ENCODE measurements around the gene SAMM50. TPM values are rescaled to one million over a fixed set of nuclear protein-coding genes. Genes with fewer than 3 reads are reported as not detected.

The SAMM50 gene
- polyA plus RNA-seq, 3 donors = 17.0 to 70.0 (median 62.5) TPM

- Histone ChIP-seq H4K20me1 (ENCODE audit: insufficient read depth, low read length) (no peaks in the 10 kb centered on the region), H2AFZ (ENCODE audit: insufficient read depth, low read depth, low read length, poor library complexity, severe bottlenecking) (no peak overlapping the region), H3K9me3 (replicated peaks in 1 of 2; ENCODE audit: control insufficient read depth in 1 of 2, insufficient read depth in 1 of 2, low read length in 2 of 2) (no peaks in the 10 kb centered on the region), H3K27me3 (ENCODE audit: control insufficient read depth in 2 of 2, insufficient read depth in 2 of 2, low read length in 2 of 2) (no peaks in the 10 kb centered on the region), H3K79me2 (ENCODE audit: insufficient read depth, low read length) (no peaks in the 10 kb centered on the region), H3K4me2 (replicated peaks; ENCODE audit: extremely low read depth, low read length, poor library complexity, severe bottlenecking) (no peak overlapping the region), H3K4me3 (replicated peaks in 1 of 3; ENCODE audit: low read depth in 2 of 3, low read length in 3 of 3) (no peak overlapping the region), H3K27ac (ENCODE audit: low read depth in 1 of 2, low read length in 2 of 2) (no peak overlapping the region), H3K4me1 (ENCODE audit: control insufficient read depth in 1 of 2, insufficient read depth in 2 of 2, low read length in 2 of 2) (peaks cover 12% of the 10 kb centered on the region in 2 donors), H3K36me3 (replicated peaks in 1 of 2; ENCODE audit: control insufficient read depth in 1 of 2, insufficient read depth in 2 of 2, low read length in 2 of 2) (peaks cover 55 to 83% of the 10 kb centered on the region in 2 donors), H3K9ac (ENCODE audit: insufficient read depth, low read length, poor library complexity, severe bottlenecking) (no peak overlapping the region)
- Mint-ChIP-seq H3K27ac (no peak overlapping the region), H3K4me3 (no peak overlapping the region), H3K9me3 (peaks cover 0 to 2% (median 0%) of the 10 kb centered on the region in 7 donors), H3K36me3 (peaks cover 77 to 89% of the 10 kb centered on the region in 2 donors), H3K27me3 (ENCODE audit: low read depth in 3 of 3) (peaks cover 0 to 2% (median 0%) of the 10 kb centered on the region in 3 donors), H3K4me1 (peaks cover 19% of the 10 kb centered on the region)
- WGBS (ENCODE audit: insufficient coverage) = 100% methylated on average over 5 of the region's 11 CpGs
- intact Hi-C loops (cut with micrococcal nuclease) = loop anchor here (2.0 to 10.0 kb wide), 3 partner anchors 89 to 635 kb away; no protein-coding TSS in a partner anchor
- TF ChIP-seq CTCF (IDR thresholded peaks at IDR 0.05) = no peak
- no peak for DNase-seq
These were observed 36.2 kb downstream of the SAMM50 start for GRCh38 chr22:43991316-43992020.

- 95% methylated on average over 11 of the region's 16 CpGs for WGBS (ENCODE audit: insufficient coverage)
- H3K9me3 Mint-ChIP-seq = peaks cover 0 to 2% (median 0%) of the 10 kb centered on the region in 7 donors
These were observed 37.1 kb downstream of the SAMM50 start for GRCh38 chr22:43992331-43992821.

More at GRCh38 chr22:43992331-43992821, 37.1 kb downstream of the SAMM50 start:
- Histone ChIP-seq H3K4me2 (replicated peaks; ENCODE audit: extremely low read depth, low read length, poor library complexity, severe bottlenecking) (no peak overlapping the region), H3K9ac (ENCODE audit: insufficient read depth, low read length, poor library complexity, severe bottlenecking) (no peak overlapping the region), H3K36me3 (replicated peaks in 1 of 2; ENCODE audit: control insufficient read depth in 1 of 2, insufficient read depth in 2 of 2, low read length in 2 of 2) (peaks cover 55 to 83% of the 10 kb centered on the region in 2 donors), H3K79me2 (ENCODE audit: insufficient read depth, low read length) (no peaks in the 10 kb centered on the region), H4K20me1 (ENCODE audit: insufficient read depth, low read length) (no peaks in the 10 kb centered on the region), H3K27ac (ENCODE audit: low read depth in 1 of 2, low read length in 2 of 2) (no peak overlapping the region), H3K4me3 (replicated peaks in 1 of 3; ENCODE audit: low read depth in 2 of 3, low read length in 3 of 3) (no peak overlapping the region), H2AFZ (ENCODE audit: insufficient read depth, low read depth, low read length, poor library complexity, severe bottlenecking) (no peak overlapping the region), H3K27me3 (ENCODE audit: control insufficient read depth in 2 of 2, insufficient read depth in 2 of 2, low read length in 2 of 2) (no peaks in the 10 kb centered on the region), H3K9me3 (replicated peaks in 1 of 2; ENCODE audit: control insufficient read depth in 1 of 2, insufficient read depth in 1 of 2, low read length in 2 of 2) (no peaks in the 10 kb centered on the region), H3K4me1 (ENCODE audit: control insufficient read depth in 1 of 2, insufficient read depth in 2 of 2, low read length in 2 of 2) (peaks cover 13 to 14% of the 10 kb centered on the region in 2 donors)
- intact Hi-C loops (cut with micrococcal nuclease) = loop anchor here (2.0 to 10.0 kb wide), 3 partner anchors 88 to 634 kb away; no protein-coding TSS in a partner anchor
- Mint-ChIP-seq H3K4me3 (no peak overlapping the region), H3K27me3 (ENCODE audit: low read depth in 3 of 3) (peaks cover 0 to 2% (median 0%) of the 10 kb centered on the region in 3 donors), H3K27ac (peak overlapping the region in 3 of 7 donors; percentile 33 to 64 (median 36)), H3K4me1 (peaks cover 20% of the 10 kb centered on the region), H3K36me3 (peaks cover 74 to 89% of the 10 kb centered on the region in 2 donors)
- no peak for DNase-seq
- TF ChIP-seq CTCF (IDR thresholded peaks at IDR 0.05) = no peak
